Measurements from ENCODE around the gene INPP5J. TPM values are rescaled to one million over a fixed set of nuclear protein-coding genes. Genes with fewer than 3 reads are reported as not detected.

Gene INPP5J
- total RNA-seq, 2 experiments from 2014 or later = 0.15 TPM; not detected in 1

DNA sequence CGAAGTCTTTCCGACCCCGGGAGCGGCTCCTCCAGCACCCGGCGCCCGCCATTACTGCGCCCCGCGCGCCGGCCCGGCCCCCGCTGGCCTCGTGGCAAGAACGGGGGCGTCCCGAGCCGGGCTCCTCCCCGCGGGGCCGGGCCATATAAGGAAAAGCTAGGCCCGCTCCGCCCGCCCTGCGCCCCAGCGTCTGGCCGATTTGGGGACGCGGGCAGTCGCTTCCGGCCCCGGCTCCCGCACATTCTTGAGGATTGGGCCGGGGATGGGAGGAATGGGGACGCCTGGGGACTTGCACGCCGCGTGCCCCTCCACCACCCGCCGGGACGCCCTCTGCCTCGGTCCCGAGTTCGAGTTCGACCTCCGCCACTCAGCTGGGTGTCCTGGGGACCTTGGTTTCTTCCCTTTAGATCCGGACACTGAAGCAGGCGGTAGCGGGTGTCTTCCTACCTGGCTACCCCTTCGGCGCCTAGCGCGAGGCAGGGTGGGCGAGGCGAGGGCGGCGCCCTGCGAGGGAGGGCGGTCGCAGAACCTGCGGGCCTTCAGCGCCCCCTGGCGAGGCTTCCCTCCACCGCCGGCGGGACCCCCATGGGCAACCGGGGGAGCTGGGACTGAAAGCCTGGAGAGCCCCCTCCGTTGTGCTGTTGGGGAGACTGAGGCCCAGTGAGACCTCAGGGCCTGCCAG, 37.8 kb upstream of the INPP5J start:
- ChIA-PET POLR2A (interaction anchor here (0.6 to 3.8 kb wide), 8 partner anchors 20 to 208 kb away, joined by 3 to 35 read pairs (median 4); partner anchors contain the start of genes MORC2, PIK3IP1, SELENOM and TUG1), CTCF (interaction anchor here (0.7 to 2.6 kb wide), 26 partner anchors 11 to 548 kb away, joined by 3 to 11 read pairs (median 4); partner anchors contain the start of genes MORC2, RNF185, SELENOM and TUG1)

DNA sequence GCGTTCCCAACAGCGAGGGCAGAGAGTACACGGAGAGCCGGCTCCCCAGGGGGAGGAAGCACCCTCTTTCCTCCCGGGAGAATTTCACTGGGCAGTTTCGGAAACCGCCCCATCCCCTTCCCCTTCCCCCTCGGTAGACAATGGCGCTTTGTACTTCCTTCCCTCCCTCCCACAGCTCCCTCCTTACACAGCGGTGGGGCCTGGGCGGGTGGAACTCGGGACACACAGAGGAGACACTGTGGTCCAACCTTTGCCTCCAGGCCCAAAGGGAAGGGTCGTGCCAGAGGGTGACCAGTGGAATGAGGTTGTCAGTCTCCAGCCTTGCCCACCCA, 37.3 kb upstream of the INPP5J start:
- ChIA-PET POLR2A (interaction anchor here (0.6 to 3.8 kb wide), 5 partner anchors 20 to 204 kb away, joined by 3 to 35 read pairs (median 3); partner anchors contain the start of genes MORC2, SELENOM and TUG1), CTCF (interaction anchor here (0.9 to 2.6 kb wide), 24 partner anchors 10 to 547 kb away, joined by 3 to 11 read pairs (median 4); partner anchors contain the start of genes MORC2, RNF185, SELENOM and TUG1)

DNA sequence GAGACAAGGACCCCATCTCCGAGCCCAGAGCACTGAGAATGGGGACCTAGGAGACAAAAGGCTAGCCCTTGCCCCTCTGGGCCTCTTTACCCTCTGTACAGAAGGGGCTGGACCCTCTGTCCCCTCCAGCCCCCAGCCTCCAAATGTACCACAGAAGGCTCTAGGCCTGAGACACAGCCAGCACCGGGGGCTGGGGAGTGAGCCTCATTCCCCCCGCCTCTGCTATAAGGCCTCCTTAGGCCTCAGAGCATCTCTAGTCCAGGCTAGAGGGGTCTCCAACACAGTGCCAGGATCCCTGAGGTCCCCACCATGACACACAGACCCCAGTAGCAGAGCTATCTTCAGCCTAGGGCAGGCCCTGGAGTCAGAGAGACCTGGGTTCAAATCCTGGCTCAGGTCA, 36.8 kb upstream of the INPP5J start:
- POLR2A ChIA-PET = interaction anchor here (1.8 kb wide), 1 partner anchor 21 kb away, joined by 8 read pairs; the partner anchor contains the start of gene SELENOM
- CTCF ChIA-PET = interaction anchor here (0.9 to 2.6 kb wide), 9 partner anchors 10 to 346 kb away, joined by 3 to 11 read pairs (median 4); partner anchors contain the start of genes MORC2, SELENOM and TUG1

DNA sequence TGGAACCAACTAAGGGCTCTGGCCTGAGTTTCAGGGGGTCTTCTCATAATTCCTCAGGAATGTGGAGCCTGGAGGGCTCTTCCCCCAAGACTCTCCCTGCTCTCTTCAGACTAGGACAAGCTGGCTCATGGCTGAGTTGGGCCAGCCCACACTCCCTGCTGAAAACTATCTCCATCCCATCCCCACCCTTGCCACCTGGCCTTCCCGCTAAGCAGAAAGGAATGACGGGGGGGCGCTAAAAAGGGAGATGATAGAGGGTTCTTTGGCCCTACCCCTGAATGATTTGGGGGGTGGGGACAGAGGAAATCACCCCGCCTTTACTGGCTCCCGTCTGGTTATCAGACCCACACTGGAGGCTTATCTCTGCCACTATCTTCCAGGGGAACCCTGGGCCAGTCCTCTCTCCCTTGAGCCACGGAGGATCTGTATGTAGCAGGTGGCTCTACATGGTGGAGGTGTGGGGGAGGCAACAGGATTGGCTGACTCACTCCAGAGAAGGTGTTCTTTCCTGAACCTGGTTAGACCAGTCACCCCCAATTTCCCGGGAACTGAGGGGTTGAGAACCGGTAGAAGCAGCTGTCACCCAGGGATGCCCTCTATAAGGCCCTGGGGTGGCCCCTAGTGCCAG, 35.9 kb upstream of the INPP5J start:
- ChIA-PET CTCF (interaction anchor here (0.9 to 2.3 kb wide), 2 partner anchors 18 to 21 kb away, joined by 3 to 11 read pairs; partner anchors contain the start of gene SELENOM), POLR2A (no interaction called here)

DNA sequence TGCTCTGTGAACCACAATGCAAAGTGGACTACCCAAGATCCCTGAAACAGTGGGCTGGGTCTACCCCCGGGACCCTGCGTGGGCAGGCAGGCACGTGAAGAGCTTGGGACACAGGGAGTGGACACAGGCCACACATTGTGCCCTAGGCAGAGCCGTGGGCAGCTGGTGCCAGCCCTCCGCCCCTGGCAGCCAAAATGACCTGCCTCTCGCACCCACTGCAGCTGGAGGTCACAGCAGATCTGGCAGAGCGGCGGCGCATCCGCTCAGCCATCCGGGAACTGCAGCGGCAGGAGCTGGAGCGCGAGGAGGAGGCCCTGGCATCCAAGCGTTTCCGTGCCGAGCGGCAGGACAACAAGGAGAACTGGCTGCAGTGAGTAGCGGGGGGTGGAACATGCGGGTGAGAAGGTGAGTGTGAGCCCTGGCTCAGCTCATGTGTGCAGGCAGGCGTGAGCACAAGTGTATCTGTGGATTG, 35.0 kb upstream of the INPP5J start:
- CTCF ChIA-PET = interaction anchor here (0.6 kb wide), 1 partner anchor 196 kb away, joined by 3 read pairs; no protein-coding TSS in a partner anchor
- POLR2A ChIA-PET = no interaction called here

DNA sequence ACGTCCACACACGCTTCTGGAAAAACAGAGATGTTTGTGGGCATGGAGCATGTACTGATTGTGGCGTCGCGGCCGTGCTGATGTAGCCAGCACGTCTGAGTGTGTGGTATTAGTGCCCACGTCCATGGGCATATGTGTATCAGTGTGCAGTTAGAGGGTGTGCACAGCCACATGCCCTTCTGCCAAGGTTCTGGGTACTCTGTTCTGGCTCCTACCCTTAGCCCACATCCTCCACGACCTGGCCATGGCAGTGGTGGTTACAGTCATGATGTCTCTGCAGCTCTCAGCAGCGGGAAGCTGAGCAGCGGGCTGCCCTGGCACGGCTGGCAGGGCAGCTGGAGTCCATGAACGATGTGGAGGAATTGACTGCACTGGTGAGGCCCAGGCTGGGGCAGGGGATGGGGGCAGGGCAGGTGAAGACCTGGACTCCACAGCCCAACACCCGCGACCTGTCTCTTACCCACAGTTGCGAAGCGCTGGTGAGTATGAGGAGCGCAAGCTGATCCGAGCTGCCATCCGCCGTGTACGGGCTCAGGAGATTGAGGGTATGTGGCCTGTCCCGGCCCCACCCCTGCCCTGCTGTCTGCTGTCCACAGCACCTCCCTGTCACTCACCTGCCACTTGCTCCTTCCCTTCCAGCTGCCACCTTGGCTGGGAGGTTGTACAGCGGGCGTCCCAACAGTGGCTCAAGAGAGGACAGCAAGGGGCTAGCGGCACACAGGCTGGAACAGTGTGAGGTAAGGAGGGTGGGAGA, 34.4 kb upstream of the INPP5J start:
- ChIA-PET CTCF (interaction anchor here (0.6 to 1.1 kb wide), 2 partner anchors 21 to 197 kb away, joined by 3 read pairs; no protein-coding TSS in a partner anchor), POLR2A (interaction anchor here (0.5 kb wide), 1 partner anchor 120 kb away, joined by 3 read pairs; the partner anchor contains the start of genes MORC2 and TUG1)

DNA sequence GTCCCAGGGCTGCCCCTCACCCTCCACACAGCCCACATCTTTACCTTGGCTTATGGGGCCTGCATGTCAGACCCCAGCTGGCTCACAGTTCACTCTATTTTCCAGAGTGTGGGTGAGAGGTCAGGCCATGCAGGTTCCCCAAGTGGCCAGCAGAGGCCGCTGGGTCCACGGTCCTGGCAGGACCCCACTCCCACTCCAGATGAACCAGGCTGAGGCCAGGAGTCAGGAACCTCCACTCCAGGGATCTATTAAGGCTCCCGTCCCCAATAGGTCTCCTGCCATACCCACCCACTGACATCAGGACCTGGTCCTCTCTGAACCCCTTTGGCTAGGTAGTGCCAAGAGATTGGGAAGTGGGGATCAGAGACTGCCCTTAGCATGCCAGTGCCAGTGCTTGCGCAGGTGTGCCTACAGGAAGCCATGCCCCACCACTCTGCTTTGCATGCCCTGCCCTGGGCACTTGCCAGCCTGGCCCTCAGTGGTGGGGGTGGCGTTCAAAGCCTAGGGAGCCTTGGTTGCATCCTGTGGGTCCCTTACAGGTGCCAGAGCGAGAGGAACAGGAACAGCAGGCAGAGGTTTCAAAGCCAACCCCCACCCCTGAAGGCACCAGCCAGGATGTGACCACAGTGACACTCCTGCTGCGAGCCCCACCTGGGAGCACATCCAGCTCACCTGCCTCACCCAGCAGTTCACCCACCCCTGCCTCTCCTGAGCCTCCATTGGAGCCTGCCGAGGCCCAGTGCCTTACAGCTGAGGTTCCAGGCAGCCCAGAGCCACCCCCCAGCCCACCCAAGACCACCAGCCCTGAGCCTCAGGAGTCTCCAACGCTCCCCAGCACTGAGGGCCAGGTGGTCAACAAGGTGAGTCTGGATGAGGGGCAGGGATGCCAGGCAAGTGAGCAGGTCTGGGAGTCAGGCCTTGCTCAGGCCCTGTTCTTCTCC, 33.3 kb upstream of the INPP5J start:
- ChIA-PET CTCF (interaction anchor here (1.0 to 1.1 kb wide), 2 partner anchors 15 to 22 kb away, joined by 3 read pairs; no protein-coding TSS in a partner anchor), POLR2A (no interaction called here)

DNA sequence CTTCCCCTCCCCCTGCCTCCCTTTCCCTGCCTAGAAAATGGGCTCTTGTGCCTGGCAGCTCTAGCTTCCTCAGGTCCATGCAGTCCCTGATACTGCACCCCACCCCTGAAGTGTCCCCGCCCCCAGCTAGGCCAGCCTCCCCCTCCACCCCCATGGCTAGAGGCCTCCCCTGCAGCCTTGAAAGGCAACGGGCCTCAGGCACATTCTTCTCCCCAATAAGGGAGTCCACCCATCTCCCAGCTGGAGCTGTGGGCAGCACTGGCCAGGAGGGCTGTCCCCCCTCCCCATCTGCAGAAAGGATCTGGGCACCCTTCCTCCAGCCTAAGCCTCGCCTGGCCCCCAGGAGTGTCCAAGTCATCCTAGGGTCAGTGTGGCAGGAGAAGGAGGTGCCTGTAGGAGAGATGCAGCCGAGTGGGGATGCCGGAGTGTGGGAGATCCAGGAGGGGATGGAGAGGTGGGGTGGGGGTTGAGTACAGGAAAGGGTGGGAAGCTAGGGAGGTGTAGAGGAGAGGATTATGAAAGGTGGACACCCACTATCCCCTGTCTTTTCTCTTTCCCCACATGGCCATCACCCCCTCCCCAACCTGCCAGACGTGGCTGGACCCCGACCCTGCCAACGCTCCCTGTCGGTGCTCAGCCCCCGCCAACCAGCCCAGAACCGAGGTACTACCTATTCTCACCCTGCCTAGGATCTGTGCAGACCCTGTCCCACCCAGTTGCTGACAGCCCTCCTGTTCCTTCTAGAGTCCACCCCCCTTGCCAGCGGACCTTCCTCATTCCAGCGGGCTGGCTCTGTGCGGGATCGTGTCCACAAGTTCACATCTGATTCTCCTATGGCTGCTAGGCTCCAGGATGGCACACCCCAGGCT, 32.3 kb upstream of the INPP5J start:
- CTCF ChIA-PET = interaction anchor here (0.7 kb wide), 1 partner anchor 203 kb away, joined by 4 read pairs; no protein-coding TSS in a partner anchor

DNA sequence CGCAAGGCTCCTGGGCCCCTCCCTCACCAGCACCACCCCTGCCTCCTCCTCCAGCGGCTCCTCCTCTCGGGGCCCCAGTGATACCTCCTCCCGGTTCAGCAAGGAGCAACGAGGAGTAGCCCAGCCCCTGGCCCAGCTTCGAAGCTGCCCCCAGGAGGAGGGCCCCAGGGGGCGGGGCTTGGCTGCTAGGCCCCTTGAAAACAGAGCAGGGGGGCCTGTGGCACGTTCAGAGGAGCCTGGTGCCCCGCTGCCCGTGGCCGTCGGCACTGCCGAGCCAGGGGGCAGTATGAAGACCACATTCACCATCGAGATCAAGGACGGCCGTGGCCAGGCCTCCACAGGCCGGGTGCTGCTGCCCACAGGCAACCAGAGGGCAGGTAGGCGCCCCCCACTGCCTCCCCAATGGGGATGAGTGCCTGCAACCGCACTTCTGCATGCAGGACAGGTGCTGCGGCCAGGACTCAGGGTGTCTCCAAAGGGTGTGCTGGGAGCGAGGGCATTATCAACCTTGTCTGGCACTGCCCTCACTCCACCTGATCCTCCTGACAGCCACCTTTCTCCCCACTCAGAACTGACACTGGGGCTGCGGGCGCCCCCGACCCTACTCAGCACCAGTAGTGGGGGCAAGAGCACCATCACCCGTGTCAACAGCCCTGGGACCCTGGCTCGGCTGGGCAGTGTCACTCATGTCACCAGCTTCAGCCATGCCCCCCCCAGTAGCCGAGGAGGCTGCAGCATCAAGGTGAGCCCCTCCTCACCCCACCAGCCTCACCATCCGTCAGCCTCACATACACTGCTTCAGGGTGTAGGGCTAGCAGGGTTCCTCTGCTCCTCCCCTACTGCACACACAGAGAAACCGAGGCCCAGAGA, 31.4 kb upstream of the INPP5J start:
- CTCF ChIA-PET = interaction anchor here (0.7 kb wide), 1 partner anchor 202 kb away, joined by 4 read pairs; no protein-coding TSS in a partner anchor
- POLR2A ChIA-PET = no interaction called here

More for the DNA sequence above, 32.3 kb upstream of the INPP5J start:
- POLR2A ChIA-PET = no interaction called here

DNA sequence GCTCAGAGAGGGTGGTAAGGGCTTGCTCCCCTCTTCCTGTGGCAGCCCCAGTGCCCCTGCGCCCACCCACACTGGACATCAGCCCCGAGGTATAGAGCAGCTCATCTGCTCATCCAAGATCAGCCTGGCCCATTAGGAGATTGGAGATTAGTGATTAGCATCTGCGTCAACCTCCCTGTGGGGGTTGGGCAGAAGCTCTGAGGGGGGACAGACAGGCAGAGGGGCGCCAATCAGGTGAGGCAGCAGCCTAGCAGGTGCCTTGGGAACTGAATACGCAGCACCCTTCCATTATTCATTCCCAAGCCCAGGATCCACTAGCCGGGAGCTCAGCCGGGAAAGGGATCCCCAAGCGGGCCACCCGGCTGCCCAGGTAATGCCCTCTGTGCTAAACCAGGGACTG, 30.6 kb upstream of the INPP5J start:
- CTCF ChIA-PET = no interaction called here
- POLR2A ChIA-PET = no interaction called here

DNA sequence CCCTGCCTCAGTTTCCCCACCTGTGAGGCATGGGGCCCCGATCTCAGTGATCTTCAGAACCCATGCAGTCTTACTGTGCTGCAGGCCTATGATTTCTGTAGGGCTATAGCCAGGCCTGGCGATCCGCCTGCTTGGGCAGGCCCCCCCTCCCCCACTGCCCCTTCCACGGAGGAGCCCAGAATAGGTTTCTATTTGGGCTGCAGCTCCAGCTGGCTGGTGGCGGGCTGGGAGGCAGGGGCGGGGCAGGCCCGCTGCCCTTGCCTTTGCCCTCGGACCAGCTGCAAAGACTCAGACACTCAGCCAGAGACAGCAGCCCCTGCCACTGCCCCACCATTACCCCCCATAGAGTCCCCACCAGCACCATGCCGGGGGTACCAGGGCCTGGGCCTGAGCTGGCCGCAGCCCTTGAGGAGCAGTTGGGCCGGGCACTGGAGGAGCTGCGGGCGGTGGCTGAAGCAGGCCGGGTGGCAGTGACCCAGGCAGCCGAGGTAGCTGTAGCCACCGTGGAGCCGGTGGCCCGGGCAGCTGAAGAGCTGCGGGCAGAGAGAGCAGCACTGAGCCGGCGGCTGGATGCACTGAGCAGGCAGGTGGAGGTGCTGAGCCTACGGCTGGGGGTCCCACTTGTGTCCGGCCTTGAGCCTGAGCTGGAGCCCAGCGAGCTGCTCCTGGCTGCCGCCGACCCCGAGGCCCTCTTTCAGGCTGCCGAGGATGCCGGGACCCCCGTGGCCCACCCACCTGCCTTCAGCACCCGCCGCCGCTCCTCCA, 29.5 kb upstream of the INPP5J start:
- ChIA-PET POLR2A (no interaction called here), CTCF (no interaction called here)

DNA sequence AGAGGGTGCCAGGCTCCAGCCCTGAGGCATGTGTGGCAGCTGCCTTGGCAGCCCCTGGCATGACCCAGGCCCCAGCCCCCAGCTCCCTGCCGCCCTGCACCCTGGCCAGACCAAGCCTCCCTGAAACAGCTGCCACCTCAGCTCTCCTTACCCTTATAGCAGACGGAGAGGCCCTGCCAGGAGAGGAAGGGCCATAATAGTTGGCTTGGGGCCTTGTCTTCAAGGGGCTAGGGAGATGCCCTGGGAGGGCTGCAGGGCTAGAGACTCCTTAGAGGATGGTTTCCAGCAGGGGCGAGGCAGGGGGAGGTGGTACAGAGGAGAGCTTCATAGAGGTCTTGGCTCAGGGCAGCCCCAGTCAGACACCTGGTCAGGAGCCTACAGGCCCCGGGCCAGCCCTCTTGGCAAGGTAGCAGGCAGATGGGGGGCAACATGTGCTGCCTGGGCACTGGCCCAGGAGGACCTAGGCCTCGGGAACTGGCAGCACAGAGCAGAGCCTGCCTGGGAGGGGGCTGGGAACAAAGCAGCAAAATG, 28.7 kb upstream of the INPP5J start:
- ChIA-PET CTCF (no interaction called here), POLR2A (no interaction called here)

DNA sequence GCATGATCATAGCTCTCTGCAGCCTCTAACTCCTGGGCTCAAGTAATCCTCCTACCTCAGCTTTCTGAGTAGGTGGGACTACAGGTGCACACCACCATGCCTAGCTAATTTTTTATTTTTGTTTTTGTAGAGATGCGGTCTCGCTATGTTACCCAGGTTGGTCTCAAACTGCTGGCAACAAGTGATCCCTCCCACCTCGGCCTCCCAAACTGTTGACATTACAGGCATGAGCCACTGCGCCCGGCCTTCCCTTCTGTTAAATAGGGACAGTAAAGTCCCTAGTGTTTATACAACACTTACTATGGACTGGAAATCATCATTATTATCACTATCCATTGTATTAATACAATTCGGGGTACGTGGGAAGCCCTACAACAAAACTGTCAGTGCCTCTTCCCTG, 28.0 kb upstream of the INPP5J start:
- CTCF ChIA-PET = no interaction called here
- POLR2A ChIA-PET = no interaction called here

DNA sequence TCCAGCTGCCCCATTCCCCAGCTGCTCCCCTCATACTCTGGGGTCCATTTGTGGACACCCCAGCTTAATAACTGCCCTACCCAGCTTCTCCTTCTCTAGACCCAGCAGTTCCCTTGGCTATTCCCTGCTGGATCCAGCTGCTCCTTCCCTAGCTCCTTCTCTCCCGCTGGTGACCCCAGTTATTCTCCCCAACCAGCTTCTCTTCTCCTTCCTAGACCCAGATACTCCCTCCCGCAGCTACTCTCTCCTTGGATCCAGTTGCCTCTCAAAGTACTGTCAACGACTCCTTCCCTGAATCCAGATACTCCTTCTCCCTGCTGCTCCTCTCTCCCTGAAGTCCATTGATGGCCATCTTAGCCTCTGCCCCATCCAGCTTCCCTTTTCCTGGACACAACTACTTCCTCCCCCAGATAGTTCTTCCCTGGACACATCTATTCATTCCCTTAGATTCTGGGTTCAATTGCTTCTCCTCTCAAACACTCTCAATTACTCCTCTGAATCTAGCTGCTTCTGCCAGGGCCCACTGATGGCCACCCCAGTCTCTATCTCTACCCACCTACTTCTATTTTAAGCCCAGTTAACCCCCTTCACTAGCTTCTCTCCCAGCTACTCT, 27.0 kb upstream of the INPP5J start:
- POLR2A ChIA-PET = interaction anchor here (0.6 kb wide), 1 partner anchor 441 kb away, joined by 3 read pairs; no protein-coding TSS in a partner anchor

DNA sequence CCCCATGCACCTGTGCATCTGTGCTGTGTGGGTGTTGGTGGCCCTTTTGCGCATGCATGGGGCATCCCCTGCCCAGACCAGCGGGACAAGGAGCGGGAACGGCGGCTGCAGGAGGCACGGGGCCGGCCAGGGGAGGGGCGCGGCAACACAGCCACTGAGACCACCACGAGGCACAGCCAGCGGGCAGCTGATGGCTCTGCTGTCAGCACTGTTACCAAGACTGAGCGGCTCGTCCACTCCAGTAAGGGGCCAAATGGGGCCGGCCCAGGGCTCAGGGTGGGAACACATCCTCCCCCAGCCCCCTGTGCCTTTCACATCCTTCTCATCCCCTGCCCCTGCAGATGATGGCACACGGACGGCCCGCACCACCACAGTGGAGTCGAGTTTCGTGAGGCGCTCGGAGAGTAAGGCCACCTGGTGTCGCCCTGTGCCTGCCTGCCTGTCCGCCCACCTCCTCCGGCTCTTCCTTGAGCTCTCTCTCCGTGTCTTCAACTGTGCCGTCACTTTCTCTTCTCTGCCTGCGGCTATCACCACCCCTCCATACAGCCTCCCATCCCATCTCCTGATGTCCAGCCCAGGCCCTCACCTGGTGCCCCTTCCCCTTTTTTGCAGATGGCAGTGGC, 26.0 kb upstream of the INPP5J start:
- POLR2A ChIA-PET = no interaction called here
- CTCF ChIA-PET = no interaction called here

More for the DNA sequence above, 27.0 kb upstream of the INPP5J start:
- CTCF ChIA-PET = interaction anchor here (0.9 kb wide), 1 partner anchor 10 kb away, joined by 3 read pairs; no protein-coding TSS in a partner anchor

All from activated CD8-positive, alpha-beta memory T cell treated with anti-CD3 and anti-CD28 coated beads for 36 hours (primary cell).